ENCODE data around the gene PDIA4.

Gene PDIA4

DNA sequence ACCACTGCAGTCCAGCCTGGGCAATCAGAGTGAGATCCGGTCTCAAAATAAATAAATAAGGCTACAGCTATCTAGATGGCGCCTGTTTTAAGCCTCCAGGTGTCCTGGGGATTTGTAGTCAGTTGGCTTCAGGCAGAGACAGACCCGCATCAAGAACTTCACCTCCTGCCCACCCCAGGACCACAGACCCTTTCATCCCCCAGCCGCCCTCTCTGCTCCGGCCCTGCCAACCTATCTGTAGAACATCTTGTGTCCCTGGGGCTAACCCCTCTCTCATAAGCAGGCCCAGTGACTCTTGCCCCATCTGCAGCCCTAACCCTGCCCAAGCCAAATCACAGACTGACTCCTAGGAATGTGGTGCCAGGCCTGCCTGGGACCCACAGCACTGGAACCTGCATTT lies 17.9 kb downstream of the PDIA4 start:
- TF ChIP-seq, protein P1, sequence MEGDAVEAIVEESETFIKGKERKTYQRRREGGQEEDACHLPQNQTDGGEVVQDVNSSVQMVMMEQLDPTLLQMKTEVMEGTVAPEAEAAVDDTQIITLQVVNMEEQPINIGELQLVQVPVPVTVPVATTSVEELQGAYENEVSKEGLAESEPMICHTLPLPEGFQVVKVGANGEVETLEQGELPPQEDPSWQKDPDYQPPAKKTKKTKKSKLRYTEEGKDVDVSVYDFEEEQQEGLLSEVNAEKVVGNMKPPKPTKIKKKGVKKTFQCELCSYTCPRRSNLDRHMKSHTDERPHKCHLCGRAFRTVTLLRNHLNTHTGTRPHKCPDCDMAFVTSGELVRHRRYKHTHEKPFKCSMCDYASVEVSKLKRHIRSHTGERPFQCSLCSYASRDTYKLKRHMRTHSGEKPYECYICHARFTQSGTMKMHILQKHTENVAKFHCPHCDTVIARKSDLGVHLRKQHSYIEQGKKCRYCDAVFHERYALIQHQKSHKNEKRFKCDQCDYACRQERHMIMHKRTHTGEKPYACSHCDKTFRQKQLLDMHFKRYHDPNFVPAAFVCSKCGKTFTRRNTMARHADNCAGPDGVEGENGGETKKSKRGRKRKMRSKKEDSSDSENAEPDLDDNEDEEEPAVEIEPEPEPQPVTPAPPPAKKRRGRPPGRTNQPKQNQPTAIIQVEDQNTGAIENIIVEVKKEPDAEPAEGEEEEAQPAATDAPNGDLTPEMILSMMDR (IDR thresholded peaks at IDR 0.05; ENCODE audit: low read depth, low read length, missing control alignments): no peak
- in situ Hi-C loops (cut with HindIII; ENCODE audit: low sequenced_read_pairs): no loop called here
- no peak overlapping the region for H3K4me3 ChIP-seq (ENCODE audit: low read depth, low read length)
- no peak for DNase-seq (ENCODE audit: low read depth)

DNA sequence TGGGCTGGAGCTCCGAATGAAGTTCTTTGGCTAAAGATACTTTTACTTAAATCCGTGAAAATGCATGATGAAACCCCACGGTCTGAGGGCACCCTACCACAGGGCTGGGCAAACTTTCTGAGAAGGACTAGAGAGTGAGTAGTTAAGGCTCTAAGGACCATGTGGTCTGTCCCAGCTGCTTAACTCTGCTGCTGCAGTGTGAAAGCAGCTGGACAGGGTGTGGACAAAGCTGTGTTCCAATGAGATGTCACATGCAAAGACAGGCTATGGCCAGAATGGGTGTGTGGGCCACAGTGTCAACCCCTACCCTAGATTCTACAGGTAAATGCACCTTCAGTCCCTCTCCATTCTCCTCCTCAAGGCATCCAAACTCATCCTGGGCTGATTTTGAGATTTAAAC lies 18.8 kb downstream of the PDIA4 start:
- TF ChIP-seq, protein P1 (IDR thresholded peaks at IDR 0.05; ENCODE audit: low read depth, low read length, missing control alignments): no peak
- DNase-seq (ENCODE audit: low read depth): no peak
- in situ Hi-C loops (cut with HindIII; ENCODE audit: low sequenced_read_pairs): no loop called here
- no peak overlapping the region for H3K4me3 ChIP-seq (ENCODE audit: low read depth, low read length)

DNA sequence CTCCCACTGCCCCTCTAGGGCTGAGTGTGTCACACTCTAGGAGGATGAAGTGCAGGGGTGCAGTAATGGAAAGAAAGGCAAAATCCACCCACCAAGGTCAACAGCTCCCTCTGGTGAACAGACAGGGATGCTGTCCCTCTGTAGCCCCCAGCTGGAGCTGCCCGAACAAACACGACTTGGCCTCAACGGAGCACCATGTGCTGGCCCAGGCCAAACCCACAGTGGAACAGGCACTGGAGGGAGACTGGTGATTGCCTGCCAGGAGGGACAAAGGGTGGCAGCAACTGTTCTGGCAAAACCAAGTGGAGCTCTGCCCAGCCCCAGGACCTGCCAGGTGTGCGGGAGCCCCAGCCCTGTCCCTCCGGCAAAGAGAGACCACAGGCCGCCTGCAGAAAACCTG lies 20.7 kb downstream of the PDIA4 start:
- no peak overlapping the region for H3K4me3 ChIP-seq (ENCODE audit: low read depth, low read length)
- TF ChIP-seq, protein P1 (IDR thresholded peaks at IDR 0.05; ENCODE audit: low read depth, low read length, missing control alignments): no peak
- in situ Hi-C loops (cut with HindIII; ENCODE audit: low sequenced_read_pairs): no loop called here
- DNase-seq (ENCODE audit: low read depth): no peak

DNA sequence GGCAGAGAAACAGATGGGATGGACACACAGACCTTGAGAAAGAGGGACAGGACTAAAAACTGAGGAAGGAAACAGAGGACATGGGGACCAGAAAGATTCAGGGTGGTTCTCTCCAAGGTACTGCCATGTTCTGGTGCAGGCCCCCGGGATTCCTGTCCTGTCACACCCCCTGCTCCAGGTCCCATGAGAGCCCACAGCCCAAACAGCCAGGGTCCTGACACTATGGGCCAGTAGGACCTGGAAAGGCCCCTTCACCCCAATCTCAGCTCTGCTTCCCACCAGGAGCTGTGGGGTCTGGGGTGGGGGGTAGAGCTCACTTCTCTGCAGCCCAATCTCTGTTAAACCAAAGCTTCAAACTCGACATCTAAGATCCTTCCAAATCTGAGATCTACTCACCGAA lies 21.2 kb downstream of the PDIA4 start:
- no peak overlapping the region for H3K4me3 ChIP-seq (ENCODE audit: low read depth, low read length)
- no peak for DNase-seq (ENCODE audit: low read depth)
- in situ Hi-C loops (cut with HindIII; ENCODE audit: low sequenced_read_pairs): no loop called here
- TF ChIP-seq, protein P1 (IDR thresholded peaks at IDR 0.05; ENCODE audit: low read depth, low read length, missing control alignments): no peak

DNA sequence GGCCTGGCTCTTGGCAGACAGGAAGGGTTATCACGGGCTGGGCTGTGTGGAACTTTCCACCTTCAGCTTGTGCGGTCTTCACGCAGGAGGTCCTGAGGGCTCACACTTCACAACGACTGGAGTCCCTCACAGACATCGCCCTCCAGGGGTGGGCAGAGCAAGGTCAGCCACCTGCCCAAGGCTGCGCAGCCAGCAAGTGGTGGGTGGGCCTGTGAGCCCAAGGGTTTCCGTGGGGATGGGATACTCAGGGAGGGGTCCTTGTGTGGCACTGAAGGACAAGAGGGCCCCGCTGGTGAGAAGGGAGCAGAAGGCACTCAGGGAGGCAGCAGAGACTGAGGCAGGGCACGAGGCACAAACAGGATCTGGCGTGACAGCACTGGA lies 22.0 kb downstream of the PDIA4 start:
- DNase-seq (ENCODE audit: low read depth): no peak

DNA sequence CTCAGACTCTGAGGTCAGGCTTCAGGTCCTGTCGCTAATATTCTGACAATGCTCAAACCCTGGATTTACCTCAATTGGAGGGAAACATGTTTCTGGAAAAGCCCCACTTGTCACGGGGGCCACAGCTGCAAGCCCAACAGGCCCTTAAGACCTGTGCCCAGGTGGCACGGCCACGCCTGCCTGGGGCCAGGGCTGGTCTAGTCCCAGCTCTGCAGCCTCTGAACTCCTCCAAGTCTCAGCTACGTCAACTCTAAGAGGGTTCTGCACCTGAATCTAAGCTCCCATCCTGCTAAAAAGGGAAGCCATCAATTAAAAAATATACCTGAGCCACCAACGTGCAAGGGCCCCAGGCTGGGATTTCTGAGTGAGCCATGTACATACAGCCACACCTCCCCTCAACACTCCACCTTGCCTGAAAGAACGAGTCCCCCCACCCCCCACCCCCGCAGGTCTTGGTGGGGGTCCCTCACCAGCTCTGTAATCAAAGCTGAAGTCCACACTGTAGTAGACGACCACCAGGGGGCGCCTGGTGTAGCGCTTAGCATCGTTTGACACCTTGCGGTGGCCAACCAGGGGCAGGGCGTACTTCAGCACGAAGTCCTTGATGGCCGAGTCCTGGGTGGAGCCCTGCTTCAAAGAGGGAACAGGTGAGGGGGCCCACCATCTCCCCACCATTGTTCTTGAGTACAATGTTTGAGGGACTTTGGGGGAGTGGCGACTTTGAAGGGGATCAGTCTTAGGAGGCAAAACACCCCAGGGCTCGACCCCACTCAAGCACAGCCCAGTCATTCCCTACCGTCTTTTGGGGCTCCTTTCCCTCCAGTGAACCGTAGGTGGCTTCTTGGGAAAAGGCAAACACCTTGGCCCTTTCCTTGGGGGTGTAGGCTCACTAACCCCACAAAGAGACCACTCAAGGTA lies 22.6 kb downstream of the PDIA4 start:
- TF ChIP-seq, protein P1 (IDR thresholded peaks at IDR 0.05; ENCODE audit: low read depth, low read length, missing control alignments): peak; percentile 79
- no peak for DNase-seq (ENCODE audit: low read depth)
- in situ Hi-C loops (cut with HindIII; ENCODE audit: low sequenced_read_pairs): no loop called here
- H3K4me3 ChIP-seq (ENCODE audit: low read depth, low read length): no peak overlapping the region

More for the DNA sequence above, 22.0 kb downstream of the PDIA4 start:
- H3K4me3 ChIP-seq (ENCODE audit: low read depth, low read length): no peak overlapping the region
- in situ Hi-C loops (cut with HindIII; ENCODE audit: low sequenced_read_pairs): no loop called here
- TF ChIP-seq, protein P1 (IDR thresholded peaks at IDR 0.05; ENCODE audit: low read depth, low read length, missing control alignments): no peak
